Measurements from ENCODE around the gene KCNN3.

The KCNN3 gene

GRCh38 chr1:154713005-154713404 lies 157.1 kb downstream of the KCNN3 start:
- CTCF ChIA-PET, result no interaction called here

DNA sequence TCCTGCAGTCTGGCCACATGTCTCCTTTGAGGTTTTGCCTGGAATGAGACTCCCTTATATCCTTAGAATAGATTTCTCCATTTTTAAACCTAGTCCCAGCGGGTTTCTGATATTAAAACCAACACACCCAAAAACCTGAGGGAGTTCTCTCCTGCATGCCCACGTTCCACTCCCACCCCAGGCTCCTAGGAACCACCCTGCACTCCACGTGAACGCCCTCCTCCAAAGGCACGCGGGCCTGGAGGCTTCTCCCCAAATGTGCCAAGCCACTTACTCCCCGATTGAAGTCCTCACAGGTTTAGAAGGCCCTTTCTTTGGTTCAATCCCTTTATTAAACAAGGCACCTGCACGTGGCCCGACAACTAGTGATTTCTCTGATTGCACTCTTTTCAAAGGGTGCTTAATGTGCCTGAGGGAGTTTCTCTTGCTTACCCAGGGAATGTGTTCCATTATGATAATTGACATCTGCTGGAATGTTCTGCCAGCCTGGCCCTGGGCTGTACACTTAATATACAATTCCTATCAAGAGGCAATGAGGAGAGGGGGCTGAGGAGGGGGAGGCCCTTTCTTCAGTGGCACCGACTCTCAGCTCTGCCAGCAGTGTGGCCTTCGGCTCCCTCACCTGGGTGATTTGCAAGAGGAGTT lies 157.8 kb downstream of the KCNN3 start:
- no peaks in the 10 kb centered on the region for H3K9me3 ChIP-seq (ENCODE audit: control insufficient read depth, insufficient read depth, low read depth, low read length)
- H3K36me3 ChIP-seq (ENCODE audit: control insufficient read depth in 2 of 2, insufficient read depth in 1 of 2, low read length in 2 of 2), result peaks cover 0 to 5% of the 10 kb centered on the region in 2 experiments; a peak in 1 of 3 replicates
- ChIA-PET CTCF (no interaction called here), POLR2A (no interaction called here)
- no peak overlapping the region for H3K27ac ChIP-seq (ENCODE audit: extremely low read depth, low read depth, low read length)
- TF ChIP-seq ZBTB10 (tag by site-specific recombination; IDR thresholded peaks at IDR 0.05), result no peak
- no peak for TF ChIP-seq ZSCAN16 (tag by site-specific recombination; IDR thresholded peaks at IDR 0.05)
- TF ChIP-seq ZBTB17 (tag by site-specific recombination; IDR thresholded peaks at IDR 0.05), result no peak
- no peak for TF ChIP-seq ZNF341 (tag by site-specific recombination; IDR thresholded peaks at IDR 0.05; ENCODE audit: low read depth)
- no peak overlapping the region for H3K4me3 ChIP-seq (ENCODE audit: low read depth, low read length)
- H3K4me1 ChIP-seq (ENCODE audit: control insufficient read depth, insufficient read depth, low read length), result no peaks in the 10 kb centered on the region

More at GRCh38 chr1:154713005-154713404, 157.1 kb downstream of the KCNN3 start:
- H3K4me3 ChIP-seq (ENCODE audit: low read depth, low read length), result no peak overlapping the region
- peaks cover 0 to 5% of the 10 kb centered on the region in 2 experiments; a peak in 1 of 3 replicates for H3K36me3 ChIP-seq (ENCODE audit: control insufficient read depth in 2 of 2, insufficient read depth in 1 of 2, low read length in 2 of 2)
- no peaks in the 10 kb centered on the region for H3K4me1 ChIP-seq (ENCODE audit: control insufficient read depth, insufficient read depth, low read length)
- TF ChIP-seq ZNF549 (tag by site-specific recombination; IDR thresholded peaks at IDR 0.05) (no peak), ZNF311 (tag by site-specific recombination; IDR thresholded peaks at IDR 0.05; ENCODE audit: borderline replicate concordance) (no peak), BCL11B (tag by site-specific recombination; IDR thresholded peaks at IDR 0.05; ENCODE audit: low read depth) (no peak), ZNF114 (tag by site-specific recombination; IDR thresholded peaks at IDR 0.05) (no peak), ZNF239 (tag by site-specific recombination; IDR thresholded peaks at IDR 0.05) (no peak), ZNF529 (tag by site-specific recombination; IDR thresholded peaks at IDR 0.05; ENCODE audit: insufficient replicate concordance) (no peak), MYNN (tag by site-specific recombination; IDR thresholded peaks at IDR 0.05; ENCODE audit: borderline replicate concordance) (no peak), ZNF202 (tag by site-specific recombination; IDR thresholded peaks at IDR 0.05; ENCODE audit: borderline replicate concordance) (no peak), ZBTB7A (tag by site-specific recombination; IDR thresholded peaks at IDR 0.05; ENCODE audit: low read depth) (no peak), ZXDB (tag by site-specific recombination; IDR thresholded peaks at IDR 0.05) (no peak), ZNF639 (tag by site-specific recombination; IDR thresholded peaks at IDR 0.05) (no peak), YY2 (tag by site-specific recombination; IDR thresholded peaks at IDR 0.05) (no peak), ZNF707 (tag by site-specific recombination; IDR thresholded peaks at IDR 0.05) (no peak), ZNF791 (tag by site-specific recombination; IDR thresholded peaks at IDR 0.05) (no peak), GLI2 (tag by site-specific recombination; IDR thresholded peaks at IDR 0.05; ENCODE audit: borderline replicate concordance, low read depth) (no peak), KLF16 (tag by site-specific recombination; IDR thresholded peaks at IDR 0.05) (no peak), ZNF560 (tag by site-specific recombination; IDR thresholded peaks at IDR 0.05; ENCODE audit: borderline replicate concordance) (no peak)
- TF ChIP-seq, protein P1, sequence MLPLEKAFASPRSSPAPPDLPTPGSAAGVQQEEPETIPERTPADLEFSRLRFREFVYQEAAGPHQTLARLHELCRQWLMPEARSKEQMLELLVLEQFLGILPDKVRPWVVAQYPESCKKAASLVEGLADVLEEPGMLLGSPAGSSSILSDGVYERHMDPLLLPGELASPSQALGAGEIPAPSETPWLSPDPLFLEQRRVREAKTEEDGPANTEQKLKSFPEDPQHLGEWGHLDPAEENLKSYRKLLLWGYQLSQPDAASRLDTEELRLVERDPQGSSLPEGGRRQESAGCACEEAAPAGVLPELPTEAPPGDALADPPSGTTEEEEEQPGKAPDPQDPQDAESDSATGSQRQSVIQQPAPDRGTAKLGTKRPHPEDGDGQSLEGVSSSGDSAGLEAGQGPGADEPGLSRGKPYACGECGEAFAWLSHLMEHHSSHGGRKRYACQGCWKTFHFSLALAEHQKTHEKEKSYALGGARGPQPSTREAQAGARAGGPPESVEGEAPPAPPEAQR (tag by site-specific recombination; IDR thresholded peaks at IDR 0.05), result no peak
- TF ChIP-seq, protein P2, sequence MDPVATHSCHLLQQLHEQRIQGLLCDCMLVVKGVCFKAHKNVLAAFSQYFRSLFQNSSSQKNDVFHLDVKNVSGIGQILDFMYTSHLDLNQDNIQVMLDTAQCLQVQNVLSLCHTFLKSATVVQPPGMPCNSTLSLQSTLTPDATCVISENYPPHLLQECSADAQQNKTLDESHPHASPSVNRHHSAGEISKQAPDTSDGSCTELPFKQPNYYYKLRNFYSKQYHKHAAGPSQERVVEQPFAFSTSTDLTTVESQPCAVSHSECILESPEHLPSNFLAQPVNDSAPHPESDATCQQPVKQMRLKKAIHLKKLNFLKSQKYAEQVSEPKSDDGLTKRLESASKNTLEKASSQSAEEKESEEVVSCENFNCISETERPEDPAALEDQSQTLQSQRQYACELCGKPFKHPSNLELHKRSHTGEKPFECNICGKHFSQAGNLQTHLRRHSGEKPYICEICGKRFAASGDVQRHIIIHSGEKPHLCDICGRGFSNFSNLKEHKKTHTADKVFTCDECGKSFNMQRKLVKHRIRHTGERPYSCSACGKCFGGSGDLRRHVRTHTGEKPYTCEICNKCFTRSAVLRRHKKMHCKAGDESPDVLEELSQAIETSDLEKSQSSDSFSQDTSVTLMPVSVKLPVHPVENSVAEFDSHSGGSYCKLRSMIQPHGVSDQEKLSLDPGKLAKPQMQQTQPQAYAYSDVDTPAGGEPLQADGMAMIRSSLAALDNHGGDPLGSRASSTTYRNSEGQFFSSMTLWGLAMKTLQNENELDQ (tag by site-specific recombination; IDR thresholded peaks at IDR 0.05; ENCODE audit: low read depth), result no peak
- TF ChIP-seq, protein P3, sequence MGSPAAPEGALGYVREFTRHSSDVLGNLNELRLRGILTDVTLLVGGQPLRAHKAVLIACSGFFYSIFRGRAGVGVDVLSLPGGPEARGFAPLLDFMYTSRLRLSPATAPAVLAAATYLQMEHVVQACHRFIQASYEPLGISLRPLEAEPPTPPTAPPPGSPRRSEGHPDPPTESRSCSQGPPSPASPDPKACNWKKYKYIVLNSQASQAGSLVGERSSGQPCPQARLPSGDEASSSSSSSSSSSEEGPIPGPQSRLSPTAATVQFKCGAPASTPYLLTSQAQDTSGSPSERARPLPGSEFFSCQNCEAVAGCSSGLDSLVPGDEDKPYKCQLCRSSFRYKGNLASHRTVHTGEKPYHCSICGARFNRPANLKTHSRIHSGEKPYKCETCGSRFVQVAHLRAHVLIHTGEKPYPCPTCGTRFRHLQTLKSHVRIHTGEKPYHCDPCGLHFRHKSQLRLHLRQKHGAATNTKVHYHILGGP (tag by site-specific recombination; IDR thresholded peaks at IDR 0.05), result no peak
- POLR2A ChIA-PET, result no interaction called here
- H3K9me3 ChIP-seq (ENCODE audit: control insufficient read depth, insufficient read depth, low read depth, low read length), result no peaks in the 10 kb centered on the region
- H3K27ac ChIP-seq (ENCODE audit: extremely low read depth, low read depth, low read length), result no peak overlapping the region
